GM10248 (cell line): ENCODE measurements around the gene SSX2IP.
"Not testable (repeated sequence)": the region's sequence is repeated elsewhere in the genome, so short reads cannot be mapped to it uniquely, and the experiment has no call there.

Source experiments
- CTCF ChIA-PET: fragments of 300-600 bp; sonication (Branson Sonifier 250); formaldehyde crosslinking; extraction: SDS; loops from one replicate; lab custom pipeline; 2021; ENCODE audit warnings: antibody characterized with exemption; lab: Yijun Ruan, JAX
- POLR2A ChIA-PET: fragments of 350-650 bp; sonication (Branson Sonifier 250); formaldehyde crosslinking; extraction: SDS; loops from one replicate; lab custom pipeline; 2020; ENCODE audit warnings: antibody characterized with exemption; lab: Yijun Ruan, JAX
- DNase-seq: peaks from one replicate; pipeline ENCODE4 v3.0.0; 2012; ENCODE audit errors: extremely low spot score
- CTCF ChIP-seq: IDR thresholded peaks from 2 replicates; pipeline ENCODE4 v1.5.1; 2012; ENCODE audit warnings: mild to moderate bottlenecking, low read depth; ENCODE audit errors: extremely low read depth, missing control alignments, control extremely low read depth

The SSX2IP gene

GRCh38 chr1:84598846-84599741 lies 91.2 kb downstream of the SSX2IP start:
- peak; percentile 40 for DNase-seq
- no peak for TF ChIP-seq CTCF
- ChIA-PET POLR2A (interaction anchor here (1.0 kb wide), 1 partner anchor 25 kb away, joined by 3 read pairs; the partner anchor contains the start of gene CTBS), CTCF (interaction anchor here (1.0 to 1.8 kb wide), 3 partner anchors 9 to 25 kb away, joined by 3 to 5 read pairs (median 4); partner anchors contain the start of gene CTBS)

- POLR2A ChIA-PET = no interaction called here
- CTCF ChIA-PET = interaction anchor here (1.0 kb wide), 1 partner anchor 22 kb away, joined by 4 read pairs; no protein-coding TSS in a partner anchor
Observed at GRCh38 chr1:84598418-84598817, 91.8 kb downstream of the SSX2IP start.

GRCh38 chr1:84597011-84597410 lies 93.2 kb downstream of the SSX2IP start:
- TF ChIP-seq CTCF = no peak
- no peak for DNase-seq
- CTCF ChIA-PET = interaction anchor here (1.0 to 1.5 kb wide), 2 partner anchors 12 to 15 kb away, joined by 3 to 5 read pairs; no protein-coding TSS in a partner anchor
- POLR2A ChIA-PET = interaction anchor here (0.5 kb wide), 1 partner anchor 304 kb away, joined by 5 read pairs; no protein-coding TSS in a partner anchor

More at GRCh38 chr1:84598418-84598817, 91.8 kb downstream of the SSX2IP start:
- no peak for DNase-seq
- no peak for TF ChIP-seq CTCF

GRCh38 chr1:84594959-84595358 lies 95.3 kb downstream of the SSX2IP start:
- POLR2A ChIA-PET, DNase-seq, CTCF ChIA-PET: not testable (repeated sequence)
